ENCODE results near the gene GRIK2.

DNA sequence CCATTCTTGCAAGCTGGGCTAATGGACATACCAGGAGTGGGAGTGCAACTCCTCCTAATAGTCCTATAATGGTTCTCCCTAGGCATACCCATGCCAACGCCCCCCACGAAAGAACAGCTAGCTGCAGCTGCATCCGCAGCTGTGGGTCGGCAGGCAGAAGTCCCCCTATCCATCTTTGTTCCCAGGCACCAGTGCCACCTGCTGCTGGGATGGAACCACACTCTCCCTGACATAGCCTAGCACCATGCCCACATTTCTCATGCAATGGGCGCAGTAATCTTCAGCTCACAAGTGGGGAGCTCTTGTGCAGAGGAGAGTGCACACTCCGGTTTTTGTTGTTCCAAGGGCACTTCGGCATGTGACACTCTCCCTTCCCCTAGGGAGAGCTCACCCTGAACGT lies 567.8 kb downstream of the GRIK2 start:
- no peak for TF ChIP-seq EZH2 (IDR thresholded peaks at IDR 0.05; ENCODE audit: low read depth)
- TF ChIP-seq, protein P1, sequence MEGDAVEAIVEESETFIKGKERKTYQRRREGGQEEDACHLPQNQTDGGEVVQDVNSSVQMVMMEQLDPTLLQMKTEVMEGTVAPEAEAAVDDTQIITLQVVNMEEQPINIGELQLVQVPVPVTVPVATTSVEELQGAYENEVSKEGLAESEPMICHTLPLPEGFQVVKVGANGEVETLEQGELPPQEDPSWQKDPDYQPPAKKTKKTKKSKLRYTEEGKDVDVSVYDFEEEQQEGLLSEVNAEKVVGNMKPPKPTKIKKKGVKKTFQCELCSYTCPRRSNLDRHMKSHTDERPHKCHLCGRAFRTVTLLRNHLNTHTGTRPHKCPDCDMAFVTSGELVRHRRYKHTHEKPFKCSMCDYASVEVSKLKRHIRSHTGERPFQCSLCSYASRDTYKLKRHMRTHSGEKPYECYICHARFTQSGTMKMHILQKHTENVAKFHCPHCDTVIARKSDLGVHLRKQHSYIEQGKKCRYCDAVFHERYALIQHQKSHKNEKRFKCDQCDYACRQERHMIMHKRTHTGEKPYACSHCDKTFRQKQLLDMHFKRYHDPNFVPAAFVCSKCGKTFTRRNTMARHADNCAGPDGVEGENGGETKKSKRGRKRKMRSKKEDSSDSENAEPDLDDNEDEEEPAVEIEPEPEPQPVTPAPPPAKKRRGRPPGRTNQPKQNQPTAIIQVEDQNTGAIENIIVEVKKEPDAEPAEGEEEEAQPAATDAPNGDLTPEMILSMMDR (conservative IDR thresholded peaks at IDR 0.05), result no peak

All from PC-9 (cell line).